Fibroblast of gingiva (primary cell): ENCODE measurements around the gene APCDD1L.

Source experiments
- DNase-seq: peaks from one replicate; pipeline ENCODE4 v3.0.0-alpha.2; 2011; ENCODE audit warnings: low read depth

Gene APCDD1L

GRCh38 chr20:58466729-58467571, 48.2 kb downstream of the APCDD1L start:
- no peak for DNase-seq

DNA sequence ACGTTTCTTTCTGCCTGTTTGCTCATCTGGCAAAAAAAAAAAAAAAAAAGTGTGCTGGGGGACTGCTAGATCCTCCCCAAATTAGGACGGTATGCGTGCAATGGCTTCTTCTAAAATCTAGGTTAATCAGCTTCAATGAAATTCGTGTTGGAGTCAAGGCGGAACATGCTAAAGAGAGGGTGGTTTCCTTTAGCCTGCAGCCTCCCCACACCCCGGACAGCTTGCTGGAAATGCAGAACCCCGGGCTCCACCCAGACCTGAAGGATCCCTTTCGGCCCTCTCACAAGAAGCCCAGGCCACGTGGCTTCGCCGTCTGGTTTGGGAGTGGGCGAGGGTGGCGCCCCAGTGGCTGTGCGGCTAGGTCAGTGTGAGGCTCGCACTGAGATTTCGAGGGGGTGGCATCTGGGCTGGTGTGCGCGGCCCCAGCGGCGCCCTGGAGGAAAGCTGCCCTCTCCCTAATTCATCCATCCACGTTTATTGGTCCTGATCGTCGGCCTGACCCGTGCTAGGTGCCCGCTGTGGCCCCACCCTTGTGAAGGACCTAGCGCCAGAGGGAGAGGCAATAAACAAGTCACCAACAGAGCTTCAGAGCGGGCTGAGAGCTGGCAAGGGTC, 49.0 kb downstream of the APCDD1L start:
- no peak for DNase-seq

GRCh38 chr20:58464838-58465237, 50.4 kb downstream of the APCDD1L start:
- no peak for DNase-seq

DNA sequence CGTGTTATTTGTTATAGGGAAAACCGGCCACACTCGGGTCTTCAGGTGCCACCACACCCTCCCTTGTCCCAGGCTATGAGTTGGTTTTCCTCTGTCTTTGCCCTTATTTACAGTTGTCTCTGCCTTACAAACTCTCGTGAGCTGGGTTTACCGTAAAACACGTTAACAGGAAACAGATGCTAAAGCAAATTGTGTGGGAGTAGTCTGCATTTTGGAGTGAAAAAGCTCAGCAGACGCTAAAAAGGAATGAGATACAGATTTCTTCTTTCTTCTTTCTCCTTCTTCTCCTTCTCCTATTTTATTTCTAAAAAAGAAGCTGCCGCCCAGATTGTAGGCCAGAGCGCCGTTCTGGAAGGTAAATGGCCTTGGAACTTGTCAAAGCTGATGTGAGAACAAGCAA, 51.9 kb downstream of the APCDD1L start:
- DNase-seq, result no peak

- no peak for DNase-seq
Observed at GRCh38 chr20:58461899-58462298, 53.3 kb downstream of the APCDD1L start.

- DNase-seq, result no peak
Observed at GRCh38 chr20:58461104-58461503, 54.1 kb downstream of the APCDD1L start.

DNA sequence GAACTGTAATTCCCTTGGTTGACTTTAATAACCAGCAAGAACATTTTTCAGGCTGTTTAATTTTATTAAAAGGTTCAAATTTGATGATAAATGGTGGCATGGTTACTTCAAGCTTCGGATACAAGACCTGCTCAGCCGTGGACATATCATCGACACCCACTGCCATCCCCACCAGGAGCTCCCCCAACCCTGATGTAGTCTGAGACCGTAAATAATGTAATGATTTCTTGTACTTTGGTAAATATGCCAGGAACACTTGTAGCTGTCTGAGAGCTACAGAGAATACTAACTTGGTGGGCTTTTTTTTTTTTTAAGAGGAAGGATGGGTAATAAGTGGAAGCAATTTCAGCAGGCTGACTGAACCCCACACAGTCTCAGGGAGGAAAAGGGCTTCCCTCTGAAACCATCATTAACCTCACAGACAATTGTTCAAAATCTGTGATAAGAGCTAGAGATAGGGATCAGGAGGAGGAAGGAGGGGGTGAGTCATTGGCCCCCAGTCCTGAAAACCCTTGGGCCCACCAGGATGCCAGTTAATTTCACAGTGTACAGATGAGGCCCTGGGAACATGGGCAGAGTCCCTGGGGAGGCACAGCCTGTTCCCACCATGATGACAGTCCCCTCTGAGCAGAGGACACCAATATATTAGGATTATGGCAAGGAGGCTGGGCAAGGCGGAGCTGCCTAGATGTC, 56.0 kb downstream of the APCDD1L start:
- no peak for DNase-seq

GRCh38 chr20:58458342-58459057, 56.7 kb downstream of the APCDD1L start:
- no peak for DNase-seq

- no peak for DNase-seq
Observed at GRCh38 chr20:58457083-58457695, 58.0 kb downstream of the APCDD1L start.

DNA sequence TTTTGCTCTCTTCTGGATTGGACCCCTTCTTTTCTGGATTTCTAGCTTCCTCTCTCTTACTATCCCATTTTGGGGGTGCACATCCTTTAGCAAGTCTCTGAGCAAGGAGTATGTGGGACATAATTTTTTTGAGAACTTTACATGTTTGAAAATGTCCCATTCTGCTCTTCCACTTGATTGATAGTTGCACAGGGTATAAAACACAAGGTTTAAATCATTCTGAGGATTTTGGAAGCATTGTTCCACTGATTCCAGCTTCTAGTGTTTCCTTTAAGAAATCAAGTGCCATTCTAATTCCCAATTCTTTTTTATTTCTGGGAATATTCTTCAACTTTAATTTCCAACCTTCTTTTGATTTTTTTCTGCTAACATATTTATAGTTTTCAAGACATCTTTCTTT, 60.7 kb downstream of the APCDD1L start:
- no peak for DNase-seq

GRCh38 chr20:58453391-58453790, 61.8 kb downstream of the APCDD1L start:
- DNase-seq, result no peak

GRCh38 chr20:58452667-58453255, 62.4 kb downstream of the APCDD1L start:
- no peak for DNase-seq

DNA sequence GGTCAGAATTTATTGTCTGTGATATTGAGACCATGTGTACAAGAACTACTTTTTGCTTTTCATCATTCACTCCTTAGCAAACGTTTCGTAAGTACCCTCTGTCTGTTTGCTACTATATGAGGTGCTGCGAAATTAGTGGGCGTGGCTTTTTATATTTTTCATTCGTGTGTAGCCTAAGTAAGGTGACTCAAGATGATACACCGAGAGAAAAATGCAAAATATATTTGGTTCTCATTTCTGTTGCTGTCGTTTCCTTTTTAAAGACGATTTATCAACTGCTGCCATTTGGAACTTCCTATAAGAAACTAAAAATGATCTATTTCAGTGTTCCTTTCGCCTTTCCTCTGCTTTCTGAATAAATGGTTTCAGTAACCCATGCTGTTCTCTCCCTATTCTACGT, 64.9 kb downstream of the APCDD1L start:
- DNase-seq, result no peak

GRCh38 chr20:58449681-58450221, 65.4 kb downstream of the APCDD1L start:
- DNase-seq, result no peak

GRCh38 chr20:58448958-58449357, 66.2 kb downstream of the APCDD1L start:
- DNase-seq, result no peak

DNA sequence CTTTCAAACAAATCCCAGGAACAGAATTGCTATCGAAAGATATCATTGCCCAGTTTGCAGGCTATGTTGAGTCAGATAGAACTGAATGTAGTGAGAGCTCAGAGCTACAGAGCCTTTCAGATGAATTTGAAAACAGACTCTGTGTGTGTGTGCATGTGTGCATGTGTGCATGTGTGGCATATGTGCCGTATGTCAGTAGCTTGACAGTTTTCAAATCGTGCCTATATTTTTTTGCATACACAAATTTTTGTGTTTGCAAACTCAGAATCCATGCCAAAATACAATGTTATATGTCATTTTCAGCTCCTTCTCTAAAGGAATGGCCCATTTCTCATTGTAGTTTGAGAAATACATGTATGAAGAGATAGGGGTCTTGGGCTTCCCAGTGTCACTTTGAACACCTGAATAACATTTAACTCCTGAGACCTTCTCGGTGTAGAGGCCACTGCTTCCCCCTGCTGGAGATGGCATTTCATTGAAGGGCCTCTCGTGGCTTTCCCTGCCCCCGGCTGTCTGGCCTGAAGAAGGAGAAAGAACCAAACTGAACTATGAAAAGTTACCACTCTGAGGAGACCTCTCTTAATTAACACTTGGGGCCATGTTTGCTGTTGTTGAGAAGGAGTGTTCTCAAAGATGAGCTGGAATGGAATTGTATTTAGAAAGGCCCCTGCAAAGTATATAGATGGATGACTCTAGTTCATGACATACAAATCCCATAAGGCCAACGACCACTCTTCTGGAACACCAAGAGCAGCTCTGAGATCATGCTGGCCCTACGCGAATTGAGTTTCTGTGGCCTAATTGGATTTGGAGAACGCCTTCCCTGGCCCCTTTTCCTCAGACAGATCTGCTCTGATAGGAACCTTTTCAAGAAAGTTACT, 67.4 kb downstream of the APCDD1L start:
- DNase-seq, result peak; percentile 37

- DNase-seq, result no peak
Observed at GRCh38 chr20:58446960-58447265, 68.3 kb downstream of the APCDD1L start.

DNA sequence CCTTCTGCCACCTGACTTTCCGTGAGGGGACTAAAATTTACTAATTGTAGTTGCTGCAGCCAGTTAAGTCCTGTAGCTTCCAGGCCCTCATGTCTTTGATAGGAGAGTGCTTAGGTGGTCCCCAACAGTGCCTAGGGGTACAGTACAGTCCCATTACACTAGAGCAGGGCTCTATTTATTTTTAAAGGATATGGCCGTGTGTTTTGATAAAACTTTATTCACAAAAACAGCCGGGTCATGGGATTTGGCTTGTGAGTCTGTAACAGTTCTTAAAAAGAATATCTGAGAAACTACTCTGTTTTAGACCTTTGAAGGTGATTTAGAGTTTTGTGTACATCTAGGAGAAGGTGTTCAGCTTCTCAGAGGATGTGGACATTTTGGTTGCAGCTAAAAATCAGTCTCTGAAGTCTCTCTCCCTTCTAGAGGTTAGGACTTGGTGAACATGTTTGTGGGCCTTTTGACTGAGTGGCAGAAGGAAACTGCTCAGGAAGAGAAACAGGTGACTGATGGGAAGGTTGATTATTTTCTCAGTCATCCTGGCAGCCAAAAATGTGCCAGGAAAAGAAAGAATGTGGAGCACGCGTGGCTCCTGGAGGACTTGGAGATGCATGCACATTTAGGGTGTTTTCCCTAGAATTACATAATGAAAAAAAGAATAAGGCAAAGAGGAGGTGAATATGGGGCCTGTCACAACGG, 68.8 kb downstream of the APCDD1L start:
- DNase-seq, result no peak

DNA sequence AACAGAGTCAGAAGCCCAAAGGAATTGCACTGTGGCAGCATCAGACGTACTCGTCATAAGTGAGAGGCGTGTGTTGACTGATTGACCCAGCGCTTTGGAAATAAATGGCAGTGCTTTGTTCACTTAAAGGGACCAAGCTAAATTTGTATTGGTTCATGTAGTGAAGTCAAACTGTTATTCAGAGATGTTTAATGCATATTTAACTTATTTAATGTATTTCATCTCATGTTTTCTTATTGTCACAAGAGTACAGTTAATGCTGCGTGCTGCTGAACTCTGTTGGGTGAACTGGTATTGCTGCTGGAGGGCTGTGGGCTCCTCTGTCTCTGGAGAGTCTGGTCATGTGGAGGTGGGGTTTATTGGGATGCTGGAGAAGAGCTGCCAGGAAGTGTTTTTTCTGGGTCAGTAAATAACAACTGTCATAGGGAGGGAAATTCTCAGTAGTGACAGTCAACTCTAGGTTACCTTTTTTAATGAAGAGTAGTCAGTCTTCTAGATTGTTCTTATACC, 70.4 kb downstream of the APCDD1L start:
- DNase-seq, result no peak

GRCh38 chr20:58441723-58442122, 73.5 kb downstream of the APCDD1L start:
- DNase-seq, result no peak
